Raji (cell line): ENCODE data around the gene DMRTB1.

Source experiments
- POLR2A ChIP-seq: IDR thresholded peaks from 2 replicates; pipeline ENCODE4 v1.6.1; 2011; ENCODE audit warnings: low read depth, low read length, control low read depth; ENCODE audit not compliant: insufficient read depth

The DMRTB1 gene

DNA sequence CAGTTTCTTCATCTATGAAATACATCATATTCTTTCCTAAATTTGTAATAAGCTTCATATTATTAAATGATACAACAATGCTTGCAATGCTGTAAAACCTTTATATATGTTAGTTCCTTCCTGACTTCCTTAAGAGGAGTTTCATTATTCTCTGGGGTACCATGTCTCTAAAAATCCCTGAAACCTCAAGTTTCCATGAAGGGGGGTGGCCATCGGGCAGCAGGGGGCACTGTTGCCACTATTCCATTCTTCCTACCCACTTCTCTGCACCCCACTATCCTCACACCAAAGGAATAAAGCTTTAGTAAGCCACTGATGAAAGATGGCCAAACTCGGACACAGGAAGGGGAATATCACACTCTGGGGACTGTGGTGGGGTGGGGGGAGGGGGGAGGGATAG, 9.0 kb upstream of the DMRTB1 start:
- no peak for TF ChIP-seq POLR2A

DNA sequence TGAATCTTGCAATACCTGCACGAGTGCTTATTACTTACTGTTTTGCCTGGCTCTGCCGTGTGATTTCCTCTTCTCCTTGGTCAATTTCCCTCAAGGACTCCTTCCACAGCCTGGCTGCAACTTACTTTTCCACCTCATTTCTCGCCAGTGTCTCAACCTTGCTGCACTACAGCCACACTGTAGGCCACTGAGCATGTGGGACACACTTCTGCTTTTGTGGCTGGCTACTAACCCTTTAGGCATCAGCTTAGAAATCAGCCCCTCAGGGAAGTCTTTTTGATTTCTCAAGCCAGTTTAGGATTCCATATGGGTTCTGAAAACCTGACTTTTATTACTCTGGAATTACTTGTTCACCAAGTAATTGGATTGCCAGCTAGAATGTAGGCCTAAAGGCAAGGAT, 5.2 kb upstream of the DMRTB1 start:
- TF ChIP-seq POLR2A: no peak

DNA sequence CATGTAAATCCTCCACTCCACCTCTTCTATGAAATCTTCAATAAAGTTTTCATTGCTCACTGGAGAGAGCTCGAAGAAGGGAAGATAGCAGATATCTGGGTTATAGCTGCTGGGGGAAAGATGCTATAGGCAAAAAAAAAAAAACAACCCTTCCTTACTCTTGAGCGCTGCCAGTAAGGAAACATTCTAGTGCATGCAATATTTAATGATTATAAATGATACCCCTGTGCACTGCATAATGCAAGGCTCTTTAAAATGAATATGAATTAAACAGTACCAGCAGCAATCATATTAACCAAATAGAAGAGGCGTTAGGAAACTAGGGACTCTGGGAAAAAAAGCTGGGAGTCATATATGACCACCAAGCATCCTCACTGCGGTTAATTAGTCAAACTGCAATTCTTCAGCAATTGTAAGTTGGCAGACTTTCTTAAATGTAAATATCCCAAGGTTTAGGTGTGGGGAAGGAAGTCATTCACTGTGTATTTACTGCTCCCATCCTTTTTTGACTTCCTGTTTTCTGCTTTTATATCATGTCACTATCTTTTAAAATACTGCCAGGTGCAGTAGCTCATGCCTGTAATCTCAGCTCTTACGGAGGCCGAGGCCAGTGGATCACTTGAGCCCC, 3.7 kb upstream of the DMRTB1 start:
- no peak for TF ChIP-seq POLR2A

DNA sequence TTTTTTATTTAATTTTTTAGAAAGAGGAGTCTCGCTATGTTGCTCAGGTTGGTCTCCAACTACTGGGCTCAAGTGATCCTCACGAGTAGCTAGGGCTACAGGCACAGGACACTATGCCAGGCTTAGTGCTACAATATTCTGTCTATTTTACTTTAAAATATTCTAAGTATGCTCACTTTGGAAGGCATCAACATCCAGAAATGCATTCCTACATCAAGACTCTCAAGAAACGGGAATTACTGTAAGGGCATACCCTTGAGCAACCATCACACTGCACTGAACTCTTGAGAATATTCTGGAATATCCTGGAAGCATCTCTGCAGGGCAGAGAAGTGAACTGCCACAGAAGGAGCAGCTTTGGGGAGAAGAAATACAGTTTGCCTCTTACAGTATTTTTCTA, 565 bp upstream of the DMRTB1 start:
- no peak for TF ChIP-seq POLR2A

DNA sequence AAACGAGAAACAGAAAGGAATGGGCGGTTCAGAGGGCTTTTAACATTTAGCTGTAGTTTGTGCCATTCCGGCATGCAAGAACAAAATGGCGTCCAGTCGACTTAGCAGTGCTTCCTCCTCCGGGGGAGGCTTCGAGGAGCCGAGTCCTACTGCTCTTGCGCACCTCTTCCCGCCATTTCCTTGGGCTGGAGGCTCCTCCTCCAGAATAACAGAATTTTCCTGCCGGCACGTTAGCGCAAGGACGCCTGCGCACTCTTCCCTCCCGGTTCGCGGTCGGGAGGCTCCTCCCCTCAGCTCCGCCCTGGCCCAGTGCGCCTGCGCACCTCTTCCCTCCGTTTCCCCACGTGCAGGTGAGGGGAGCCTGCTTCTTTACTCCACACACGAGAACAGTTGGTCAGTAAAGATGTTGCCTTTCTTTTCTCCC, 1.0 kb downstream of the DMRTB1 start:
- no peak for TF ChIP-seq POLR2A

DNA sequence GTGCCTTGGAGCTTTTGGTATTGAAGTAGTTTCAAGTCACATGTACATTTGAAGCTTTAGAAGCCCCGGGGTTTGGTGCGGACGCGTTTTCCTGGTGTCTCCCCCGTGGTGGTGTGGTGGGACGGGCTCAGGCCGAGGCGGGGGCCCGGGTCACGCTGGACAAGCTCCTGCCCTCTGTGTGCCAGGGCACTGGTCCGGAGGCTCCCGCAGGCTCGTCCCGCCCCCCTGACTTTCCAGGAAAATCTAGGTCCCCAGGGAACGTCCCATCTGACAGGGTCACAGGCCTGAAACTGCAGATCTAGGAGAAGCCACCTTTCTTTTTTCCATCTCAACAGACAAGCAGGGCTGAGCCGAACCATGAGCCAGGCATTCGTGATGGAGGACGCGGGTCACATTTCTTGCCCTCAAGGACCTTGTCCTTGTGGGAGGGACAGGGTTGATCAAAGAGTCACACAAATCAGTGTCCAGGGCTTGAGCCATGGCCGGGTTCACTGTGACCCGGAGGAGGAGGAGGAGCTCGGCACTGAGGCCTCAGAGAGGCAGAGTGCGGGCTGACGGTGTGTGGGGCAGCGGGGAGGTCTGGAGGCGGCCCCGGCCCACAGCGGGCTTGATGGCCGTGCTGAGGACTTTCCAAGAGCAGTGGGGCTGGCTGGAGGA, 1.6 kb downstream of the DMRTB1 start:
- TF ChIP-seq POLR2A: no peak

DNA sequence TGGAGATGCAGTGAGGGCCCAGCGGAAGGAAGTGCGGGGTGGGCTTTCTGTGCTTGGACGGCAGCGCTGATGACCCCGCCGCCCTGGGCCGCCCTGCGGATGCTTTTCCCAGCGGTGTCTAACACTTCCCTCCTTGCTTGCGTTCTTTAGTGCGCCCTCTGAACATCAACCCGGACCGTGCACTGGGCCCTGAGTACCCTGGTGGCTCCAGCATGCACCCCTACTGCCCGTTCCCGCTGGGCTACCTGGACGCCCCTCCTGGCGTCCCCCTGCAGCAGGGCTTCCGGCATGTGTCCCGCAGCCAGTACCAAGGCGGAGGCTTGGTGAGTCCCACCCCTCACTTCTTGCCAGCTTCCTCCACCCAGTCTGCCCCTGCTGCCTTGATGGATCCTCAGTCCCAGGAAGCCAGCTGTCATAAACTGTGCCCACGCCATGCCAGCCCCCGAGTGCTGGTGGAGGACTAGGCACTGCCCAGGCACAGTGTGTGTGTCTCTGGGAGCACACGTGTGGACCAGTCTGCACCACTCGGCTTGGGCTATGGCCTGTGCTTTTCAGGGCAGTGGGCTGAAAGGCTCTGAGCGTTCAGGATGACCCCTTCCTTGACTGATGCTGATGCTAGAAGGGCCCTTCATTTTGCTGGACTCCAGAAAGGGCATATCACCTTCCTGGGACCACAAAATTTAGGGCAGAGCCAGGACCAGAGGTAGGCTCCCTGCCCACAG, 2.3 kb downstream of the DMRTB1 start:
- TF ChIP-seq POLR2A: no peak

DNA sequence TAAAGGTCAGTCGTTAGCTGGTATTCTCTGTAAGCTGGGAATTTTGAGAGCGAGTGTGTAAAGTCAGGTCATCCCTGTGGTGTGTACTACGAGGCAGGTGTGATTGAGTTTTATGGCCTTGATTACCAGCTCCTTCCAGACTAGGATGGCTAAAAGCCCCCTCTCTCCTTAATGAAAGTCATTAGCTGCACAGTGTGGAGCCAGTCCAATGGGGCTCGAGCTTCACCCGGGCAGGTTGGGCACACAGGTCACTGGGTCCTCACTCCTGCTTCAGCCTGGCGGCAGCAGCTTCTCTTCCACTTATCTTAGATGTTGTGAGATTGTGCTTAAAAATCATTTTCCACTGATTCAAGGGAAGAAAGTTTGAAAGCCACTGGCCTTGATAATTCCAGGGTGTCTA, 3.0 kb downstream of the DMRTB1 start:
- no peak for TF ChIP-seq POLR2A

DNA sequence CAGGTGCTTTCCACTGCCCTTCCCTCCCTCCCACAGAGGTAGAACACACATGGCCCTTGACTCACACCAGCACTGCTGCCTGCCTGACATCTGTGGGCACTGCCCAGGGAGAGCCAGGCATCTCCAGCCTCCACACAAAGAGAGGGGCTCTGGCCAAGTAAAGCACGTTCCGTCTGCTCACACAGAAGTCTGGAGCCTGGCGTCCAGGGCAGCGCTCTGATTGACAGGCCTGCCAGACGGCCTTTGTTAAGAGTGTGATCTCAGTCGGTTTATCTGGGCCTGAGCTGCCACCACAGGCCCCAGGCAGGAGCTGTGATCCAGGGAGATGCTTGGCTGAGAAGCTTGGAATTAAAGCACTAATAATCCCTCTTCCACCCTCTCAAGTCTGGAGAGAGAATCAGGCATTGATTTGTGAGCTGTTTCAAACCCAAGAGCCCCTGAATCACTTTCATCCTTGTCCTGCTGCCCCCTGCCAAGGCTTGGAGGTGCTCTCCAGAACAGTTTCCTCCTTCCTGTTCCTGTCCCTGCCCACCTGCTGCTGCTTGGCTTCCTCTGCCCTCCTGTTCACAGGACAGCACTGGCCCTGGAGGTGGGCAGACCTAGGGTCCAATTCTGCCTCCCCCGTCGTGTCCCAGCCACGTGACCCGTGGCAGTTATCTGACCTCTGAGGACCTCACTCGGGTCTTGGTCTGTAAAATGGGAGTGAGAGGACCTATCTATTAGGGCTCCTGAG, 3.7 kb downstream of the DMRTB1 start:
- no peak for TF ChIP-seq POLR2A

DNA sequence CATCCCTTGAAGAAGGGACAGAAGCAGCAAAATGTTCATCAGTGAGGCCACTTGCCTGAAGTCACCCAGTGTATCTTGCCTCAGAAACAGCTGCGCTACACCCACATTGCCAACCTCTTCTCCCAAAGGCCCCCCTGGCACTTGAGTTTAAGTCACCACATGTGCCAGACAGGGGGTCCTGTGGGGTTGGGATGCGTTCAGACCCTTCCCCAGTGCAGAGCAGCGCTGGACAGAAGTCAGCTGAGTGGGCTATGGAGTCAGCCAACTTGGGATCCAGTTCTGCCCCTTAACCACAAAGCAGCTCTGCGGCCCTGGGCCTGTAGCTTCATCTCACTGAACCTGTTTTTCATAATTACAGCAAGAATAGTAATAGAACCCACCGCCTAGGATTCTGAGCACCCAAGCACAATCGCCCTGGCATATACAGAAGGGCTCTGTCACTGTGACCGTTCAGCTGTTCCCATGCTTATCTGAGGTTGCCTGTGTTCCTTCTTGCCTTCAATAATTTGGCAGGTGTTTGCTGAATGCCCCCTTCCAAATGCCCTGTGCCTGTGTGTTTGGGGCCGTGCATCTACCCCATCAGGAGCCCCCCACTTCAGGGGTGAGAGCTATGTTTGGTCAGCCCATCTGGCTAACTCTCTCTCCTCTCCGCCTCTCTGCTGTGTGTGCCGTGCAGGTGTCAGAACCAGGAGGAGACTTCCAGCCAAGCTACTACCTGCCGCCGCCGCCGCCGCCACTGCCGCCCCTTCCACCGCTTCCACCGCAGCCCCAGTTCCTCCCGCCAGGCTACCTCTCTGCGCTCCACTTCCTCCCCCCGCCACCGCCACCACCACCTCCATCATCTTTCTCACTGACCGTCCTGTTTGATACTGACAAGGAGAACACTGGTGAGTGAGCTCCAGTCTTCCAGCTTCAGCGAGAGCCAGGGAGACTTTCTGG, 5.0 kb downstream of the DMRTB1 start:
- TF ChIP-seq POLR2A: no peak

DNA sequence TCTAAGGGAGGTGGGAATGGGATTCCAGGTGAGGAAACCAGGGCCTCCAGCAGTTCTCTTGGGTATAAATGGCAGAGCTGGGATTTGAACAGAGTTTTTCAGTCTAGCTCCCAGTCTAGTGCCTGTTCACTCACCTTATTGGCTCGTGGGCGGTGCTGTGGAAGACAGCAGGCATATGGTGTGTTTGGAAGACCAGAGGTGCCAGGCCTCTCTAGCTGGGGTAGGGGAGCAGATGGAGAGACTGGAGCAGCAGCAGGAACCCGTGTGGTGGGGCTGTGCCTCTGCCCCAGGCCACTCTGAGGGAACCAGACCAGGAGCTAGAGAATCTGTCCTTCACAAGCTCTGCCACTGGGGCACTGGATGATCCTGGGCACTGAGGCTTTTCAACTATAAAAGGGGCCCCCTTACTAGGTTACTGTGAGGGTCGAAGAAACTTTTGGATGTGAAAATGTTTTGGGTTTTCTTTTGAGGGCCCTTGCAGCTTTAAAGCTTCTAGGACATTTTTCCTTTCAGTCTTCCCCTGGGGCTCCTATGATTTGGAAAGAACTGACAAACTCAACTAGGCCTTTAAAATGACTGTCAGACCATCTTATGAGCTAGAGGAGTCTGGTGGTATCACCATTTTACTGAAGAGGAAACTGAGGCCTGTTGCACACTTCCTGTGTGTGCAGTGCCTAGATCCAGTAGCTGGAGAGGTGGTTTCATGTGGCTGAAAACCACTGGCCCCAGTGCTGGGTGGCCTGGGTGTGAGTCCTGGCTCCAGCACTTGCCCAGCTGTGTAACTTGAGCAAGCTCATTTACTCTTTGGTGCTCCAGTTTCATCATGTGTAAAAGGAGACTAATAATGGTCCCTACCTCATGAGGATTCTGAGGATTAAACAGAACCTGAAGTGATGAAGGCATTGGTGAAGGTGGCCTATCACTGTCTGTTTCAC, 6.1 kb downstream of the DMRTB1 start:
- no peak for TF ChIP-seq POLR2A

DNA sequence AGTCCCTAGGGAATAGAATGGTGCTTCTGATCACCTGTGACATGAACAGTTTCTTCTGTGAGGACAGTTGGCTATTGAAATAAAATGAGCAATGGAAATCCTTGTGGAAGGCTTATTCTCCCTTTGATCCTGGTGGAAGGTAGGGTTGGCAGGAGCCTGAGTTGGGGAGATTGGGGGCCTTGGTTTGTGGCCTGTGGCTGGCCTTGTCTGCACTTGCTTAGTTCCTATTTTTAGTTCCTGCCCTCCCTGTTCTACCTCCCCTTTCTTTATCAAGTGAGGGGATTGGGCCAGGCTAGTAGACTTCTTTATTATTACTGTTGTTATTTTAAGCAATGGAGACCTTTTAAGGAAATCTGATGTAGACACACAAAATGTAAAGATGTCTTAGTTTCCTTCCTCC, 8.2 kb downstream of the DMRTB1 start:
- no peak for TF ChIP-seq POLR2A

DNA sequence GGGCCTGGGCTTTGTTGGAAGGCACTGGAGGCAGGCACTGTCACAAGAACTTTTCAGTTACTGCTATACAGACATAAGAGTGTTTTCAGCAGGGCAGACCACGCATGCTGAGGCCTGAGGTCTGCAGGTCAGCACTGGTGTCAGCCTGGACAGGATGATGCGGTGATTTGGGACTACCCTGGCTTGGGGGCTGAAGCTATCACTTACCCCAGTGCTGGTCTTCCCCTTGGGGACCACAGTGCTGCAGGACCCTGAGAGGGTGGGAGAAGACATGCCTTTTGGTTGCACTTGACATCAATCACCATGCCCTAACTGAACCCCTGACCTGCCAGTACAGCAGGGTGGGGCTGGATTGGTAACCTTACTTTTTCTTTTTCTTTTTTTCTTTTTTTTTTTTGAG, 9.2 kb downstream of the DMRTB1 start:
- no peak for TF ChIP-seq POLR2A

DNA sequence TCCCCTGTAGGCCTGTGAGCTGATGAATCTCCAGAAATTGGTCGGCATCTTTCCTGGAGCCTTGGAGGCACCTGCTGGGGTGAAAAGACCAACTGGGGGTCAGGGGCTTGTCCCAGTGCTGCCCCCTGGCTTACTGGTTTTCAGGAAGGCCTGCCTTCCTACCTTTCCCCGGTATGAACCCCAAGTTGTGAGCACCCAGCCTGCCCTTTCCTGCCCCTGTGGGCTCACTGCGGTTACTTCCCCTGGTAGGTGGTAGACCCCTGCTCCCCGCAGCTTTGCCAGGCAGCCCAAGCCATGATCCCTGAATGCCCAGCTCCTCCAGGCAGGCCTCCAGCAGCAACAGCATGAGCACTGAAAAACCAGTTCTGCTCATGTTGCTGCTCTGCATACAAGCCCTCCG, 10.2 kb downstream of the DMRTB1 start:
- TF ChIP-seq POLR2A: no peak
